Mesenchymal stem cell (in vitro differentiated cells and primary cell): ENCODE data around the gene JSRP1.

Source experiments
- DNase-seq: peaks from one replicate; pipeline ENCODE4 v3.0.0-alpha.2; 2013
- H2AFZ ChIP-seq: one replicate; pipeline ENCODE4 v1.6.1; 2013; ENCODE audit warnings: low read depth, mild to moderate bottlenecking, control low read depth, inconsistent platforms, low read length, moderate library complexity
- H2AK5ac ChIP-seq: 2 replicates; pipeline ENCODE4 v1.6.1; 2013; ENCODE audit warnings: low read length, moderate library complexity, mild to moderate bottlenecking, inconsistent platforms; ENCODE audit not compliant: severe bottlenecking
- H2BK120ac ChIP-seq: one replicate; pipeline ENCODE4 v1.6.1; 2013; ENCODE audit warnings: low read depth, mild to moderate bottlenecking, inconsistent platforms, low read length, moderate library complexity
- H2BK12ac ChIP-seq, 2 experiments: one replicate each; pipeline ENCODE4 v1.6.1; 2013; ENCODE audit warnings: inconsistent platforms in 2 of 2, low read length in 2 of 2, mild to moderate bottlenecking in 2 of 2, moderate library complexity in 2 of 2, control low read depth in 1 of 2
- H2BK15ac ChIP-seq: one replicate; pipeline ENCODE4 v1.6.1; 2013; ENCODE audit warnings: mild to moderate bottlenecking, low read depth, inconsistent platforms; ENCODE audit not compliant: poor library complexity, severe bottlenecking
- H2BK5ac ChIP-seq: 2 replicates; pipeline ENCODE4 v1.6.1; 2013; ENCODE audit warnings: low read depth, mild to moderate bottlenecking, low read length, control low read depth, inconsistent platforms; ENCODE audit not compliant: poor library complexity, severe bottlenecking
- H3K14ac ChIP-seq, 2 experiments: one replicate each; pipeline ENCODE4 v1.6.1; 2013; ENCODE audit warnings: inconsistent platforms in 2 of 2, low read length in 2 of 2, control low read depth in 1 of 2, mild to moderate bottlenecking in 1 of 2, moderate library complexity in 1 of 2
- H3K18ac ChIP-seq, 2 experiments: one replicate each; pipeline ENCODE4 v1.6.1; 2013; ENCODE audit warnings: inconsistent platforms in 2 of 2, low read length in 2 of 2, control low read depth in 1 of 2, low read depth in 1 of 2, mild to moderate bottlenecking in 1 of 2
- H3K23ac ChIP-seq, 2 experiments: one replicate each; pipeline ENCODE4 v1.6.1; 2013; ENCODE audit warnings: inconsistent platforms in 2 of 2, low read length in 2 of 2, mild to moderate bottlenecking in 2 of 2, moderate library complexity in 2 of 2, control low read depth in 1 of 2
- H3K27ac ChIP-seq: 2 replicates; pipeline ENCODE4 v1.5.1; 2013; ENCODE audit warnings: mild to moderate bottlenecking, moderate library complexity, low read length, control low read depth, inconsistent platforms; ENCODE audit not compliant: poor library complexity, severe bottlenecking
- H3K27me3 ChIP-seq, 2 experiments: 2 replicates each; pipeline versions ENCODE4 v1.6.1 to v1.7.0; 2013; ENCODE audit warnings: low read length in 2 of 2, mild to moderate bottlenecking in 2 of 2, moderate library complexity in 2 of 2, control low read depth in 1 of 2, inconsistent platforms in 1 of 2; ENCODE audit not compliant: control insufficient read depth in 1 of 2, insufficient read depth in 1 of 2
- H3K36me3 ChIP-seq, 2 experiments: 2 replicates each; pipeline versions ENCODE4 v1.6.1 to v1.7.0; 2013; ENCODE audit warnings: low read length in 2 of 2, control low read depth in 1 of 2, inconsistent platforms in 1 of 2, low read depth in 1 of 2, mild to moderate bottlenecking in 1 of 2; ENCODE audit not compliant: insufficient read depth in 2 of 2, control insufficient read depth in 1 of 2
- H3K4ac ChIP-seq, 2 experiments: one replicate each; pipeline ENCODE4 v1.6.1; 2013; ENCODE audit warnings: inconsistent platforms in 2 of 2, low read length in 2 of 2, mild to moderate bottlenecking in 2 of 2, moderate library complexity in 2 of 2, control low read depth in 1 of 2, low read depth in 1 of 2
- H3K4me1 ChIP-seq: 2 replicates; pipeline ENCODE4 v1.6.1; 2013; ENCODE audit warnings: low read depth, low read length, control low read depth; ENCODE audit not compliant: control insufficient read depth, insufficient read depth
- H3K4me2 ChIP-seq: 2 replicates; pipeline ENCODE4 v1.6.1; 2013; ENCODE audit warnings: low read length, mild to moderate bottlenecking, inconsistent platforms; ENCODE audit not compliant: poor library complexity, severe bottlenecking
- H3K4me3 ChIP-seq, 2 experiments: 2 replicates each; pipeline versions ENCODE4 v1.5.1 to v1.7.0; 2013; ENCODE audit warnings: low read length in 2 of 2, mild to moderate bottlenecking in 2 of 2, control low read depth in 1 of 2, low read depth in 1 of 2; ENCODE audit not compliant: insufficient read depth in 1 of 2
- H3K79me1 ChIP-seq: replicated peaks from 2 replicates; pipeline ENCODE4 v1.6.1; 2013; ENCODE audit warnings: mild to moderate bottlenecking, control low read depth, low read length, inconsistent platforms; ENCODE audit not compliant: poor library complexity, severe bottlenecking
- H3K9ac ChIP-seq: 2 replicates; pipeline ENCODE4 v1.7.0; 2013; ENCODE audit warnings: mild to moderate bottlenecking, low read length, moderate library complexity
- H3K9me3 ChIP-seq: 2 replicates; pipeline ENCODE4 v1.7.0; 2013; ENCODE audit warnings: mild to moderate bottlenecking, low read length; ENCODE audit not compliant: control insufficient read depth
- H4K8ac ChIP-seq: one replicate; pipeline ENCODE4 v1.6.1; 2013; ENCODE audit warnings: inconsistent platforms, mild to moderate bottlenecking, low read length, moderate library complexity
- H4K91ac ChIP-seq: one replicate; pipeline ENCODE4 v1.6.1; 2013; ENCODE audit warnings: mild to moderate bottlenecking, low read length, inconsistent platforms
- WGBS: methylation state at CpG from one replicate; pipeline ENCODE4 v1.1.7; 2013; ENCODE audit warnings: mixed read lengths; 5-methylcytosine and 5-hydroxymethylcytosine counted together

Gene JSRP1

DNA sequence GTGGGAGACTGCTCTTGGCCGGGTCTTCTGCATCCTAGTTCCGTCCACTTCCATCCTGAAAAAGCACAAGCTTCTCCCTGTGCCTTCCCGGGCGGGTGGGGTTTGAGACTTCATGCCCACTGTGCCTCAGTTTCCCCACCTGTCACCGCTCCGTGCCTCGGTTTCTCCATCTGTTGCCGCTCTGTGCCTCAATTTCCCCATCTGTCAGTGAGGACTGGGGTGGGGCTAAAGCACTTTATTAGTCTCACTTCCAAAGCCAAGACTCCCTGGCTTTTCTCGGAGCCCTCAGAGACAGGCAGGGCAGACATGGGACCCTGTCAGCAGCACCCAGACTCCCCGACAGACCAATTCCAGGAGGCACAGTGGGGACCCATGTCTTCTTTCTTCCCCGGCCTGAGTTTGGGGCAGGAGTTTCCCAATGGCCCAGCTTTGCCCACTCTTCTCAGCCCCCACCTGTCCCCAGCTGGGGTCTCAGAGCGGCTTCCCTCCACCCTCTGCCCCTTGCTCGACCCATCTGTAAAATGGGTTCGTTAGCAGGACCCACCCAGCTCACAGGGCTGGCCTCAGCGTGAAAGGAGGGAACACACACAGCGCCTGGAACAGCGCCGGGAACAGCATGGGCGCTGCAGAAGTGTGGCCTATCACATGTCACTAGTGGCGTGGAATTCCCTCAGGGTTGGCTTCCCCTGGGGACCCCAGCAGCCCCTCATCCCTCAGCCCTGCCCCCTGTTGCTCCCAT lies 30.4 kb upstream of the JSRP1 start:
- Histone ChIP-seq H3K4me1 (peaks cover 29% of the 10 kb centered on the region), H2BK12ac (no peak overlapping the region), H2AFZ (no peak overlapping the region), H4K91ac (no peak overlapping the region), H3K27ac (no peak overlapping the region), H3K4me3 (no peak overlapping the region), H4K8ac (no peak overlapping the region), H3K9me3 (no peaks in the 10 kb centered on the region), H3K18ac (no peak overlapping the region), H3K4ac (no peak overlapping the region), H2BK5ac (no peak overlapping the region), H2BK120ac (no peak overlapping the region), H2BK15ac (no peak overlapping the region), H3K36me3 (no peaks in the 10 kb centered on the region), H3K14ac (no peak overlapping the region), H3K9ac (no peak overlapping the region), H2AK5ac (no peak overlapping the region), H3K23ac (no peak overlapping the region), H3K79me1 (no peaks in the 10 kb centered on the region), H3K4me2 (no peak overlapping the region), H3K27me3 (peaks cover 47% of the 10 kb centered on the region in 2 experiments)
- WGBS: 88% methylated on average over 20 of the region's 20 CpGs
- no peak for DNase-seq

DNA sequence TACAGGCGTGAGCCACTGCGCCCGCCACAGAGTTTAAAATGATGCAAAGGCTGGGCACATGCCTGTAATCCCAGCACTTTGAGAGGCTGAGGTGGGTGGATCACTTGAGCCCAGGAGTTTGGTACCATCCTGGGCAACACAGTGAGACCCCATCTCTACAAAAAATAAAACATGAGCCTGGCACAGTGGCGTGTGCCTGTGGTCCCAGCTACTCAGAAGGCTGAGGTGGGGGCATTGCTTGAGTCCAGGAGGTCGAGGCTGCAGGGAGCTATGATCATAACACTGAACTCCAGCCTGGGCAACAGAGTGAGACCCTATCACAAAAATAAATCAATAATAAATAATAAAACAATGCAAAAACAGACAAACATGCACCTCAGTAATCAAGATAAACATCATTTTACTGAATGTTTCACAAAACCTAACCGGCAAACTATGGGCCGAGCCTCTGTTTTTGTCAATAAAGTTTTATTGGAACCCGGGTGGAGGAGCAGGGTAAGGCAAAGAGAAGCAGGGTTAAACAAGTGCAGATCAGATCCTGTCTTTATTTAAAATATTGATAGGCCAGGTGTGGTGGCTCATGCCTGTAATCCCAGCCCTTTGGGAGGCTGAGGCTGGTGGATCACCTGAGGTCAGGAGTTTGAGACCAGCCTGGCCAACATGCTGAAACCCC lies 27.8 kb upstream of the JSRP1 start:
- Histone ChIP-seq H3K27ac (no peak overlapping the region), H4K8ac (no peak overlapping the region)
- 96% methylated on average over 8 of the region's 8 CpGs for WGBS

DNA sequence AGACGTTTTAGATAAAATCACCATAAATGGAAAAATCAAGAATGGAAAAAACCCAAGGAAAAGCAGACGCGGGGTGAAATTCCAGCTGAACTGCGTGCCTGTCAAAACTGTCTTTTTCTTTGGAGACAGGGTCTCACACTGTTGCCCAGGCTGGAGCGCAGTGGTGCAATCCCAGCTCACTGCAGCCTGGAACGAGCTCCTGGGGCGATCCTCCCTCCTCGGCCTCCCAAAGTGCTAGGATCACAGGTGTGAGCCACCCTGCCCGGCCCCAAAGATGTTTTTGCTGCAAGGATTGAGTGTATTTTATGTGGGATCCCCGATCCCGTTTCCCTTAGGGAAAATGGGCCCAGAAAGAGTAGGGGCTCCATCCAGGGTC lies 26.6 kb upstream of the JSRP1 start:
- peak overlapping the region; percentile 41 for H4K8ac ChIP-seq
- peaks cover 16 to 21% of the 10 kb centered on the region in 2 experiments for H3K27me3 ChIP-seq
- H2BK12ac ChIP-seq: no peak overlapping the region
- no peak for DNase-seq
- H3K23ac ChIP-seq: no peak overlapping the region
- no peaks in the 10 kb centered on the region for H3K9me3 ChIP-seq
- H3K36me3 ChIP-seq: peaks cover 0 to 8% of the 10 kb centered on the region in 2 experiments
- 79% methylated on average over 11 of the region's 11 CpGs for WGBS
- no peak overlapping the region for H2AK5ac ChIP-seq
- H3K4me1 ChIP-seq: peaks cover 26% of the 10 kb centered on the region
- peak overlapping the region; percentile 91 for H2BK15ac ChIP-seq
- no peak overlapping the region for H3K4me2 ChIP-seq
- H4K91ac ChIP-seq: no peak overlapping the region
- no peak overlapping the region for H3K18ac ChIP-seq
- no peak overlapping the region for H3K14ac ChIP-seq
- no peak overlapping the region for H2AFZ ChIP-seq
- peak overlapping the region; percentile 29 for H3K9ac ChIP-seq
- peak overlapping the region; percentile 29 for H2BK120ac ChIP-seq
- H3K4ac ChIP-seq: no peak overlapping the region
- H2BK5ac ChIP-seq: no peak overlapping the region
- peaks cover 10% of the 10 kb centered on the region for H3K79me1 ChIP-seq
- H3K4me3 ChIP-seq: no peak overlapping the region
- H3K27ac ChIP-seq: no peak overlapping the region

More for the DNA sequence above, 27.8 kb upstream of the JSRP1 start:
- Histone ChIP-seq H2AFZ (no peak overlapping the region), H2BK120ac (no peak overlapping the region), H3K27me3 (peaks cover 23 to 32% of the 10 kb centered on the region in 2 experiments), H3K4me3 (no peak overlapping the region), H2BK5ac (no peak overlapping the region), H2BK12ac (no peak overlapping the region), H3K9me3 (no peaks in the 10 kb centered on the region), H3K18ac (no peak overlapping the region), H3K79me1 (peaks cover 3% of the 10 kb centered on the region), H2BK15ac (no peak overlapping the region), H3K23ac (no peak overlapping the region), H3K4ac (no peak overlapping the region), H3K4me1 (peaks cover 20% of the 10 kb centered on the region), H3K36me3 (peaks cover 0 to 3% of the 10 kb centered on the region in 2 experiments), H3K4me2 (no peak overlapping the region), H2AK5ac (no peak overlapping the region), H3K9ac (no peak overlapping the region), H3K14ac (no peak overlapping the region), H4K91ac (no peak overlapping the region)
- no peak for DNase-seq
